Thyroid gland (tissue), 4 donors: Measurements from ENCODE around the gene PLCB1.

Experiments
- POLR2A ChIP-seq, 2 donors: fragments of 450-650 bp; IDR thresholded peaks; one replicate each; pipeline ENCODE4 v1.6.1; 2017; ENCODE audit warnings: antibody characterized with exemption in 2 of 2, mild to moderate bottlenecking in 2 of 2, moderate library complexity in 1 of 2
- TF ChIP-seq, protein P1 (sequence below), 6 experiments: fragments of 200-600 bp in 3 of 6; fragments of 450-650 bp in 3 of 6; sonication (generic) in 3 of 6; IDR thresholded peaks; one replicate each; pipeline ENCODE4 v1.5.1; 2016 to 2019; ENCODE audit warnings: antibody characterized with exemption in 6 of 6, mild to moderate bottlenecking in 2 of 6, inconsistent platforms in 1 of 6, moderate library complexity in 1 of 6

DNA sequence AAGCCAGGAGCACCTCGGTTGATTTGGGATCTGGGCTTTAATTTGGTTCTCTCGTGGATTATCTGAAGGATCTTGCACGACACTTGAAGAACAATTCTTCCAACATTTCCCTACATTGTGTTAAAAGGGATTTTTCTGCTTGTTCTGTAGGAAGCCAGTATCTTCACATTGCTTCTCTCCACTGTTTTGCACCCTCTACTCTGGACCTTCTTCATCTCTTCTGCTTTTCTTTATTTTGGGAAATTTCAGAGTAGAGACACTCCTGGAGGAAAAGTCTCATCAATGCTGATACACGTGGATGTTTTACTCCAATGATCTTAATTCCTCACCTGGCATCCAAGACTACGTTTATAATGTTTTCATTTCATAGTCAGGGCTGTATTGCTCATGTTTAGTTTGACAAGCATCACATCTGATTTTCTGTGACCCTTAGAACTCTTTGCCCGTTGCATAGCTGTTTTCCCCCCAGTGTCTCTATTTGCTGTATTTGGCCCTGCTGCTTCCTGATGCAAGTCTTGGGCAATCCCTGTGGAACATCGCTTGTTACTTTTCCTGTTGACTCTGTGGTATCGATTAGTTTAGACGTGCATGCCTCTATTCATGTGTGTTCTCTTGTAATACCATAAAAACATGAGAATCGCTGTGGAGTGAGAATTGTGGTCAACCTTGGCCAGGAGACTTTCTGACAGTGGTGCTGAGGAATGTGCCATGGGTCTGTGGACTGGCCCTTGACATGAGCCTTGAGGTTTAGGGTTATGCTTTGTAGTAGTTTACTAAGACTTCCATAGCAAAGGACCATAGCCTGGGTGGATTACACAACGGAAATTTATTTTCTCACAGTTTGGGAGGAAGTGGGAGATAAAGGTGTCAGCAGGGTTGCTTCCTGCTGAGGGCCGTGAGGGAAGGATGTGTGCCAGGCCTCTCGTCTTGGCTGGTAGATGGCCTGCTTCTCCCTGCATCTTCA, 12.5 kb downstream of the PLCB1 start:
- TF ChIP-seq, protein P1, sequence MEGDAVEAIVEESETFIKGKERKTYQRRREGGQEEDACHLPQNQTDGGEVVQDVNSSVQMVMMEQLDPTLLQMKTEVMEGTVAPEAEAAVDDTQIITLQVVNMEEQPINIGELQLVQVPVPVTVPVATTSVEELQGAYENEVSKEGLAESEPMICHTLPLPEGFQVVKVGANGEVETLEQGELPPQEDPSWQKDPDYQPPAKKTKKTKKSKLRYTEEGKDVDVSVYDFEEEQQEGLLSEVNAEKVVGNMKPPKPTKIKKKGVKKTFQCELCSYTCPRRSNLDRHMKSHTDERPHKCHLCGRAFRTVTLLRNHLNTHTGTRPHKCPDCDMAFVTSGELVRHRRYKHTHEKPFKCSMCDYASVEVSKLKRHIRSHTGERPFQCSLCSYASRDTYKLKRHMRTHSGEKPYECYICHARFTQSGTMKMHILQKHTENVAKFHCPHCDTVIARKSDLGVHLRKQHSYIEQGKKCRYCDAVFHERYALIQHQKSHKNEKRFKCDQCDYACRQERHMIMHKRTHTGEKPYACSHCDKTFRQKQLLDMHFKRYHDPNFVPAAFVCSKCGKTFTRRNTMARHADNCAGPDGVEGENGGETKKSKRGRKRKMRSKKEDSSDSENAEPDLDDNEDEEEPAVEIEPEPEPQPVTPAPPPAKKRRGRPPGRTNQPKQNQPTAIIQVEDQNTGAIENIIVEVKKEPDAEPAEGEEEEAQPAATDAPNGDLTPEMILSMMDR (IDR thresholded peaks at IDR 0.05): no peak
- TF ChIP-seq POLR2A (IDR thresholded peaks at IDR 0.05): no peak
